ENCODE data around the gene FOXRED1. TPM values are rescaled to one million over a fixed set of nuclear protein-coding genes. Genes with fewer than 3 reads are reported as not detected.

FOXRED1 gene
- total and polyA plus RNA-seq, 10 of the 15 experiments (the other 5 are each of a cell fraction or from before 2014, with no cell fraction given): 9.9 to 67.7 (median 38.0) TPM

GRCh38 chr11:126310200-126310991, 41.4 kb downstream of the FOXRED1 start (continued):
- TF ChIP-seq CEBPB (IDR thresholded peaks at IDR 0.05; ENCODE audit: borderline replicate concordance in 1 of 2, low read depth in 2 of 2, low read length in 2 of 2) (no peak), BACH1 (IDR thresholded peaks at IDR 0.05; ENCODE audit: borderline replicate concordance) (no peak), YY1 (IDR thresholded peaks at IDR 0.05; ENCODE audit: low read depth, low read length) (no peak), USF1 (IDR thresholded peaks at IDR 0.05; ENCODE audit: borderline replicate concordance, extremely low read length, insufficient read depth, low read depth, low read length) (no peak), KLF5 (IDR thresholded peaks at IDR 0.05; ENCODE audit: partially characterized antibody) (no peak), POLR2AphosphoS2 (IDR thresholded peaks at IDR 0.05; ENCODE audit: low read depth, low read length) (no peak), TCF12 (IDR thresholded peaks at IDR 0.05; ENCODE audit: low read depth, low read length) (peak; percentile 69), SPI1 (IDR thresholded peaks at IDR 0.05; ENCODE audit: borderline replicate concordance, insufficient read depth, low read depth, low read length) (no peak), NFXL1 (IDR thresholded peaks at IDR 0.05; ENCODE audit: borderline replicate concordance) (no peak), GABPA (IDR thresholded peaks at IDR 0.05; ENCODE audit: low read depth) (no peak), ETV6 (conservative IDR thresholded peaks at IDR 0.05 in 1 of 2, IDR thresholded peaks at IDR 0.05 in 1 of 2; ENCODE audit: borderline replicate concordance in 1 of 2, low read depth in 1 of 2) (no peak), SMARCA5 (IDR thresholded peaks at IDR 0.05) (0 out of 2 replicates have a peak, but pooled peaks have one; percentile 23), ASH2L (IDR thresholded peaks at IDR 0.05; ENCODE audit: borderline replicate concordance, low read depth) (no peak), IKZF2 (IDR thresholded peaks at IDR 0.05) (no peak), SREBF2 (IDR thresholded peaks at IDR 0.05; ENCODE audit: low read length) (no peak), CREM (IDR thresholded peaks at IDR 0.05; ENCODE audit: low read depth) (no peak), JUNB (IDR thresholded peaks at IDR 0.05) (no peak), PBX3 (IDR thresholded peaks at IDR 0.05; ENCODE audit: insufficient replicate concordance, low read depth, low read length) (no peak), ZNF384 (IDR thresholded peaks at IDR 0.05; ENCODE audit: borderline replicate concordance, low read depth, low read length) (no peak), BMI1 (IDR thresholded peaks at IDR 0.05; ENCODE audit: borderline replicate concordance) (no peak), PKNOX1 (IDR thresholded peaks at IDR 0.05) (no peak), PML (IDR thresholded peaks at IDR 0.05; ENCODE audit: low read length) (no peak), BCL11A (IDR thresholded peaks at IDR 0.05; ENCODE audit: low read depth, low read length) (no peak), ZNF24 (IDR thresholded peaks at IDR 0.05) (no peak), MLLT1 (IDR thresholded peaks at IDR 0.05) (peak; percentile 49; the same call in 1 of the 2 replicates)

All from GM12878 (cell line).